H1 (cell line): ENCODE results near the gene NLRP11. TPM values are rescaled to one million over a fixed set of nuclear protein-coding genes. Genes with fewer than 3 reads are reported as not detected.

Experiments used
- CBX8 ChIP-seq: fragments of 300-800, 300-1000 bp; sonication (generic); IDR thresholded peaks from 2 replicates; pipeline ENCODE4 v1.7.1; 2016; ENCODE audit warnings: low read depth, low read length, borderline replicate concordance
- HDAC6 ChIP-seq: IDR thresholded peaks from one replicate; pipeline ENCODE4 v1.7.1; 2012; ENCODE audit warnings: low read depth, mild to moderate bottlenecking, inconsistent platforms, low read length, moderate library complexity
- KDM4A ChIP-seq: IDR thresholded peaks from one replicate; pipeline ENCODE4 v1.7.1; 2012; ENCODE audit warnings: low read depth, mild to moderate bottlenecking, moderate library complexity, low read length, inconsistent platforms; ENCODE audit not compliant: severe bottlenecking
- SP1 ChIP-seq: IDR thresholded peaks from 2 replicates; pipeline ENCODE4 v1.6.1; 2011; ENCODE audit warnings: low read depth, low read length
- TBP ChIP-seq: IDR thresholded peaks from 2 replicates; pipeline ENCODE4 v1.6.1; 2011; ENCODE audit warnings: low read depth, low read length, improper control_type of control experiment
- polyA plus RNA-seq, 7 experiments: library from polyadenylated mRNA; depleted of rRNA in 3 of 7; stranded (reverse) in 5 of 7; unstranded in 2 of 7; fragments of >200 nt in 5 of 7; fragments of 200-250 nt in 2 of 7; gene quantifications; 1 replicate in 5 of 7; 2 replicates in 1 of 7; 4 replicates in 1 of 7; pipeline versions ENCODE4 v1.2.1 to v1.2.3, GENCODE V29; 2011 to 2013; ENCODE audit warnings: missing spikeins in 2 of 7, mixed read lengths in 2 of 7
- total RNA-seq: library from RNA; stranded (reverse); fragmentation: NEBNext Ultra II Directional; extraction: Animal tissue kit (Norgen Biotek cat#: 25700); gene quantifications from 2 replicates; pipeline ENCODE4 v1.2.1, GENCODE V29; 2021
- TF ChIP-seq, protein P1 (sequence below): IDR thresholded peaks from 2 replicates; pipeline ENCODE4 v1.6.1; 2011; ENCODE audit warnings: low read length, improper control_type of control experiment

The NLRP11 gene
- total and polyA plus RNA-seq, 2 of the 8 experiments (the other 6 are each of a cell fraction or from before 2014, with no cell fraction given) = not detected

GRCh38 chr19:55812449-55812848 lies 19.4 kb downstream of the NLRP11 start (continued):
- no peak for TF ChIP-seq CBX8
- TF ChIP-seq SP1 = no peak
- TF ChIP-seq TBP = no peak
- TF ChIP-seq HDAC6 = no peak
- TF ChIP-seq KDM4A = no peak
- TF ChIP-seq, protein P1, sequence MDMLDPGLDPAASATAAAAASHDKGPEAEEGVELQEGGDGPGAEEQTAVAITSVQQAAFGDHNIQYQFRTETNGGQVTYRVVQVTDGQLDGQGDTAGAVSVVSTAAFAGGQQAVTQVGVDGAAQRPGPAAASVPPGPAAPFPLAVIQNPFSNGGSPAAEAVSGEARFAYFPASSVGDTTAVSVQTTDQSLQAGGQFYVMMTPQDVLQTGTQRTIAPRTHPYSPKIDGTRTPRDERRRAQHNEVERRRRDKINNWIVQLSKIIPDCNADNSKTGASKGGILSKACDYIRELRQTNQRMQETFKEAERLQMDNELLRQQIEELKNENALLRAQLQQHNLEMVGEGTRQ = no peak
- TF ChIP-seq, all 59 proteins: peak for 0
